ENCODE data around the gene PTPRQ. TPM values are rescaled to one million over a fixed set of nuclear protein-coding genes. Genes with fewer than 3 reads are reported as not detected.

The PTPRQ gene
- total RNA-seq, 1 experiment from 2014 or later: not detected

GRCh38 chr12:80659512-80660063 lies 215.6 kb downstream of the PTPRQ start:
- Mint-ChIP-seq H3K4me1 (no peaks in the 10 kb centered on the region), H3K27me3 (ENCODE audit: low read depth) (no peaks in the 10 kb centered on the region), H3K4me3 (no peak overlapping the region), H3K36me3 (no peaks in the 10 kb centered on the region), H3K27ac (no peak overlapping the region), H3K9me3 (no peaks in the 10 kb centered on the region)
- TF ChIP-seq ZNF219 (CRISPR knock-in tag; IDR thresholded peaks at IDR 0.05; ENCODE audit: borderline replicate concordance): no peak
- no peak for TF ChIP-seq JUN (CRISPR knock-in tag; IDR thresholded peaks at IDR 0.05)
- TF ChIP-seq ZBTB21 (CRISPR knock-in tag; IDR thresholded peaks at IDR 0.05; ENCODE audit: borderline replicate concordance): no peak
- TF ChIP-seq E2F1 (CRISPR knock-in tag; IDR thresholded peaks at IDR 0.05): no peak
- TF ChIP-seq ATF3 (CRISPR knock-in tag; conservative IDR thresholded peaks at IDR 0.05): no peak
- TF ChIP-seq HMGA2 (CRISPR knock-in tag; IDR thresholded peaks at IDR 0.05): no peak
- TF ChIP-seq HMGXB4 (CRISPR knock-in tag; IDR thresholded peaks at IDR 0.05): no peak
- no peak for TF ChIP-seq E2F5 (CRISPR knock-in tag; IDR thresholded peaks at IDR 0.05)
- TF ChIP-seq CREM (CRISPR knock-in tag; IDR thresholded peaks at IDR 0.05): no peak
- no peak for TF ChIP-seq USF2 (CRISPR knock-in tag; IDR thresholded peaks at IDR 0.05)
- TF ChIP-seq SOX15 (CRISPR knock-in tag; IDR thresholded peaks at IDR 0.05): no peak
- TF ChIP-seq MAX (CRISPR knock-in tag; IDR thresholded peaks at IDR 0.05): no peak
- TF ChIP-seq TP53 (CRISPR knock-in tag; IDR thresholded peaks at IDR 0.05): no peak
- ChIA-PET POLR2A (no interaction called here), CTCF (no interaction called here)
- ATAC-seq (no peak), DNase-seq (ENCODE audit: low spot score) (no peak)

- ChIA-PET CTCF (no interaction called here), POLR2A (no interaction called here)
- DNase-seq (ENCODE audit: low spot score): no peak
- Mint-ChIP-seq H3K4me3 (no peak overlapping the region), H3K4me1 (no peaks in the 10 kb centered on the region), H3K9me3 (no peaks in the 10 kb centered on the region; the same call in 1 of the 2 replicates), H3K27me3 (ENCODE audit: low read depth) (no peaks in the 10 kb centered on the region), H3K36me3 (no peaks in the 10 kb centered on the region), H3K27ac (no peak overlapping the region)
- no peak for TF ChIP-seq RELA (CRISPR knock-in tag; IDR thresholded peaks at IDR 0.05; ENCODE audit: borderline replicate concordance)
- no peak for TF ChIP-seq TP53 (CRISPR knock-in tag; IDR thresholded peaks at IDR 0.05)
- no peak for TF ChIP-seq CREB1 (CRISPR knock-in tag; IDR thresholded peaks at IDR 0.05)
- TF ChIP-seq TEAD4 (CRISPR knock-in tag; IDR thresholded peaks at IDR 0.05): no peak
- TF ChIP-seq E2F1 (CRISPR knock-in tag; IDR thresholded peaks at IDR 0.05): no peak
- no peak for TF ChIP-seq FOXJ3 (CRISPR knock-in tag; IDR thresholded peaks at IDR 0.05; ENCODE audit: borderline replicate concordance)
- no peak for TF ChIP-seq PRDM15 (CRISPR knock-in tag; IDR thresholded peaks at IDR 0.05)
- no peak for TF ChIP-seq ESRRA (CRISPR knock-in tag; IDR thresholded peaks at IDR 0.05; ENCODE audit: borderline replicate concordance)
- no peak for ATAC-seq
Observed at GRCh38 chr12:80662586-80662985, 218.6 kb downstream of the PTPRQ start.
